Measurements from ENCODE around the gene KLHL10. TPM values are rescaled to one million over a fixed set of nuclear protein-coding genes. Genes with fewer than 3 reads are reported as not detected.
"Not testable (repeated sequence)": the region's sequence is repeated elsewhere in the genome, so short reads cannot be mapped to it uniquely, and the experiment has no call there.

Gene KLHL10
- total and polyA plus RNA-seq, 2 of the 4 experiments (the other 2 are of a cell fraction) = 0.18 TPM; not detected in 1

DNA sequence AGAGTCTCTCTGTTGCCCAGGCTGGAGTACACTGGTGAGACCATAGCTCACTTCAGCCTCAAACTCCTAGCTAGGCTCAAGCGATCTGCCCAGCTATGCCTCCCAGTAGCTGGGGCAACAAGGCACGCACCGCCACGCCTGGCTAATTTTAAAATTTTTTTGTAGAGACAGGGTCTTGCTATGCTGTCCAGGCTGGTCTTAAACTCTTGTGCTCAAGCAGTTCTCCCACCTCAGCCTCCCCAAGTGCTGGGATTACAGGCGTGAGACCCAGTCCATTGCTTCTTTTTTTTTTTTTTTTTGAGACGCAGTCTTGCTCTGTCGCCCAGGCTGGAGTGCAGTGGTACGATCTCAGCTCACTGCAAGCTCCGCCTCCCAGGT lies 36.7 kb downstream of the KLHL10 start:
- dilution Hi-C loops (cut with HindIII; ENCODE audit: low sequenced_read_pairs, unreplicated experiment); H3K9me1 ChIP-seq (ENCODE audit: insufficient read depth, low read length); H3K14ac ChIP-seq (replicated peaks; ENCODE audit: low read depth, low read length); BruUV-seq (replicated peaks); H4K91ac ChIP-seq (ENCODE audit: insufficient read depth, low read depth, low read length); DNase-seq; ATAC-seq (ENCODE audit: low read depth); H3K4me1 ChIP-seq (ENCODE audit: control insufficient read depth, insufficient read depth, low read length); CTCF ChIA-PET; H2BK20ac ChIP-seq (ENCODE audit: low read depth, low read length); H3K27me3 ChIP-seq (ENCODE audit: control insufficient read depth, insufficient read depth, low read length); H3K9ac ChIP-seq (ENCODE audit: low read depth, low read length); intact Hi-C loops (cut with micrococcal nuclease); H3K18ac ChIP-seq (ENCODE audit: low read depth, low read length); H3K4me3 ChIP-seq (ENCODE audit: insufficient read depth, low read depth, low read length); H3K9me3 ChIP-seq (ENCODE audit: control insufficient read depth, insufficient read depth, low read length); H2BK15ac ChIP-seq (ENCODE audit: low read depth, low read length); H3K4me2 ChIP-seq (ENCODE audit: low read depth, low read length); H3K56ac ChIP-seq (ENCODE audit: extremely low read depth, insufficient read depth, low read length); H4K8ac ChIP-seq (ENCODE audit: low read depth in 2 of 2, low read length in 2 of 2); POLR2A ChIA-PET (ENCODE audit: unreplicated experiment); H4K20me1 ChIP-seq (ENCODE audit: insufficient read depth, low read length); H2BK5ac ChIP-seq (ENCODE audit: low read depth, low read length, poor library complexity, severe bottlenecking); H2BK120ac ChIP-seq (ENCODE audit: low read depth, low read length); H2AFZ ChIP-seq (replicated peaks; ENCODE audit: low read length, poor library complexity); H3K4ac ChIP-seq (ENCODE audit: low read depth, low read length); H2AK5ac ChIP-seq (ENCODE audit: low read depth, low read length); H4K5ac ChIP-seq (ENCODE audit: low read depth, low read length); H3K23ac ChIP-seq (ENCODE audit: low read depth, low read length); in situ Hi-C loops (cut with MboI; ENCODE audit: low sequenced_read_pairs); H3K27ac ChIP-seq (ENCODE audit: insufficient read depth, low read length): not testable (repeated sequence)
- H3K36me3 ChIP-seq (ENCODE audit: control insufficient read depth, insufficient read depth, low read length) = peaks cover 63% of the 10 kb centered on the region
- peak overlapping the region; percentile 28 for H2AK9ac ChIP-seq (replicated peaks; ENCODE audit: low read depth, low read length, poor library complexity)
- WGBS, 2 experiments (ENCODE audit: extremely low coverage in 2 of 2, insufficient read length in 1 of 2) = 96% methylated on average over 4 of the region's 9 CpGs; no CpG with 5 or more reads in 1 of the 2 experiments
- peaks cover 18 to 42% of the 10 kb centered on the region in 2 experiments for H3K79me1 ChIP-seq (ENCODE audit: low read depth in 1 of 2, low read length in 2 of 2)

Measured in IMR-90 (cell line).